ENCODE measurements around the gene ABI3BP.

ABI3BP gene

DNA sequence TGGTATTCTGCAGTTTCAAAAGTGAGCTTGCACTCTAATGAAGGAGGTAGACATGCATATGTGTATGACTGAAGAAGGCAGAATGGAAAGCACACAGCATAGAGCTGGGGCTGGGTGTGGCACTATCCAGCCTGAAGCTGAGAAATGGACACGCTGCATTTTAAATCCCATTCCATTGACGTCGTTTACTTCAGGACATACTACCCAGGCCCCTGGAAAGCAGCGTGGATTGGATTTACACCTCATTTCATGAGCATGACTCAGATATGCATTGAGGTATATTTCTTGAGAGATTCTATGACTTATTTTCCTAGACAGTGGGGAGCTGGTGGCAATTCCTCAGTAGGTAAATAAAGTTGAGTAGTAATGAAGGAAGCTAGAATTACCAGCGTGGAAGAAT is 101.4 kb downstream of the ABI3BP start:
- no peak for DNase-seq (ENCODE audit: low spot score)

DNA sequence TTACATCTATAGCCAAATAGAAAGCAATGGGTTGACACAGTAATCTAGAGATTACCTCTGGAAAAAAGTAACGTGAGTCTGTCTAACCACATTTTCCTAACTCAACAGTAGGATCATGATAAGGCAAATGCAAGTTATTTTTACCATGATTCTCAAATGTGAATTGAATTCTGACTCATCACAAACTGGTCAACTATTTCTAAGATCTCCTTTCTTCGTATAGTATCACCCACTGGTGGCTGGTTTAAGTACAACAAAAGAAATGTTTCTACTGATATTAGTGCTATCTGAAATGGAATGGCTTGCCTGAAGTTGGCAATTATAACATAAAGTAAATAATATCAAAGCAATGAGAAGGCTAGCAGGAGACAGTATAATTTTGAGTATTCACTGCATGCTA is 102.2 kb downstream of the ABI3BP start:
- DNase-seq (ENCODE audit: low spot score), result peak; percentile 14

DNA sequence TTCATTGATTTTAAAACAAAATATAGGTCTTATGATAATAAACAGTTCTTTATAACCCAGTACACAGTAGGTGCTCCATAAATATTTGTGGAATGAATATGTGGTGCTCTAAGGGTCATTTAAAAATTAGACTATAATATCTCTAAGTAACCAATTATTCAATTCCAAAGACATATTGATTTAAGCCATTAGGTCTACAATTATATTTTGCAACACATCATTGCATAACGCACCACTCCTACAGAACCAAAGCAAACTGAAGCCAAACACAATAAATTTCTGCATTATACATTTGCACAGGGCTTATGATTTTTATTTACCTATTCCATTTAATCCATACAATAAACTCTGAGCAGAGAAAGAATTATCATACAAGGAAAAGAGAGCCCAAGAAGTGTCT is 104.3 kb downstream of the ABI3BP start:
- DNase-seq (ENCODE audit: low spot score), result no peak

DNA sequence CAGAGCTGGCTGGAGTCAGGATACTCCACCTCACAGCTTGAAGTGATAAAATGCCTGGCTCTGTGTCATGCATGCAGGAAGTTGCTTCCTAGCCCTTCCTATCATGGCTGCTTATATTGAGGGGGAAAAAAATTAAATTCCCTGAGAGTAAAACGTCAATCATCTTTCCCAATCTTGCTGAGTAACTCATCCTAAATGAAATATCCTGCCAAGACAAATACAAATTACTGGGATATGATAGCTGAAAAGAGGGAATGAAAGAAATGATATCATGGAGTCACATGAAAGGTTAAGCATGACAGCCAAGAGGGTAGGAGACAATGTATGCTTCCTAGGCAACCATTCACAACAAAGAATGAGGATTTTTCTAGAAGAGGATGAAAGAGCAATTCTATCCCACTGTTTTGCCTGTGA is 110.6 kb downstream of the ABI3BP start:
- DNase-seq (ENCODE audit: low spot score), result peak; percentile 16

DNA sequence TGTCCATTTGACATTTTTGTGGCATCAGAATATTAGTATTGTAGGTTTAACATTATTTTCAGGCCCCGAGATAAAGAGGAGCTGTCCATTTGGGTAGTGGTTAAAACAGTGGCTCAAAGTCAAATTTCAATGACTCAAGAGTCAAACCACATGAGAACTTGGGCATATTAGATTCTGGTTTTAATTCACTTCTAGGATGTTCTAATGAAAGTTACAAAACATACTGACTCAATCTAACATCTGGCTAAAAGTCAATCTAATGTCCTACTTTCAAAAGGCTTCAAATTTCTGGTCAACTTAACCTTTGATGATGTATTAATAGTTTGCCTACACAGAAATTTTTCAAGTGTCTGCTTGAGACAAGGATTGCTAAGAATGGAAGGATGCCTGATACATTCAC is 112.4 kb downstream of the ABI3BP start:
- peak; percentile 37 for DNase-seq (ENCODE audit: low spot score)

DNA sequence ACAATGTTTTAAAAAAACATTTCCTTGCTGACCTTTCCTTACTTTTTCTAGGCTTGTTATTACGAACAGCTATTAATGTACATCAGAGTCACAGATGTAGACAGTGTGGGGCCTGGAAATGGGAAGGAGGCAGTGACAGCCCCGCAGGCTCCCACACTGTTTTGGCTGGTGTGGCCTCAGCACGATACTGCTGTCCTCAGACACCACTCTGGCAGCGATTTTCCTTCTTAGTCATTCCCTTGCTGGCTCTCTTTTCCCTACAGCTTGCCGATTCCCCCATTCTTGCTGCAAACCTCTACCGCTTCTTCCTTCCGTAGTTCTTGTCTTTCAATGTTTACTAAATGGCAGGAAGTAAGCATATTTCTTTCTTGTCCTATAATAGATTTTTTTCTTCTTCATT is 113.1 kb downstream of the ABI3BP start:
- peak; percentile 5 for DNase-seq (ENCODE audit: low spot score)

DNA sequence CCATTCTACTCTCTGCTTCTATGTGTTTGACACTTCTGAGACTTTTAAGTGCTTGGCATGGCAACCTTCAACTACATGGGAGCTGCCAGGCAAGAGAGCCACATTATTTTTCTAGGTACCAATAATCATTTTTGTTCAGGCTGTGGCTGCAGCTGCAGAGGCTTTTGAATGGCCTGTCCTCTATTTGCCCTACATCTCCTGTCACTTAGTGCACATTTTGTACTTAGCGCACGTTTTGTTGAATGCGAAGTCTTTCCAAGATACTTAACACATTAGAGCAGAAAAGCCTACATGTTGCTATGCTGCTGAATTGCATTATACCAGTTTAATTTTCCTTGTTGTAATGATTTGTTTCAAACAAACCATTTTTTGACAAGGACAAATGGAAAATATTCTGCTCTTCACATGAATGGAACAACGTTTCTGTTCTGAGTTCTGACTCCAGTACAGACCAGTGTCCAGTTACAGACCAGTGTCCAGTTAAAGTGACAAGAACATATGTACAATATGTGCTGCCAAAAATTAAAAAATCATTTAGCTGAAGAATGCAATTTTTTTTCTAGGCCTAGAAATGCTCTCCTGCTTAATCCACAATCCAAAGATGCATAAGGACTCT is 113.9 kb downstream of the ABI3BP start:
- no peak for DNase-seq (ENCODE audit: low spot score)

DNA sequence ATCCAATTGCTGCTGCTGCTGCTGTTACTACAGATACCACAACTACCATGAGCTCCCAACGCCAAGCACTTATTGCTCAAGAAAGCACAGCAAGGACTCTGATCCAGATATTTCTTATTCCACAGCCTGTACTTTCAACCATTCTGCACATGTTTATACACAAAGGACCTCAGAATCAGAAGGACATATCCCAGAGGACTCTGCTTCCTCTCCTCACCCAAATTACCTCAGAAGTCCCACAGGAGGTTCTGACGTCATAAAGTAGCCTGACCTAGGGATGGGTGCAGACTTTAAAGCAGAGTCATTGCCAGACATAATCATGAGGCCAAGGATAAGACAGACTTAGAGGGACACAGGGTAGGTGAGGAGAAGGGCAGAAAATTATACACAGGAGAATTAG is 115.9 kb downstream of the ABI3BP start:
- DNase-seq (ENCODE audit: low spot score), result no peak

DNA sequence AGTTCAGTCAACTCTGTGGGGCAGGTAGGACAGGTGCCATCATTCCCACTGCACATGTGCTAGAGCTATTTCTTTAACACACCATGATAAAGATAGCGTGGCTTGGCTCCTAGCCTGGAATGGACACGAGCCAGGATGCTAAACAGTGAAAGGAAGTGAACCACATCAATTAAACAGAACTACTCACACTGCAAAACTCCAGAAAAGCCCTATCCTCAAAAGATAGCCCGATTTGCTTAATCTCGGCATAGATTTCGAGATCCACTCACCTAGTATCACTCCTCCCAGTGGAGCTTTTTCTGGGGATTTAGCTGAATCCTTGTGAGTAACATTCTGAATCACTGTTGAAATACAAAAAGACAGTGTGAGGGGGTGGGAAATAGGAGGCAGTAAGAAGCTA is 118.0 kb downstream of the ABI3BP start:
- DNase-seq (ENCODE audit: low spot score), result peak; percentile 19

DNA sequence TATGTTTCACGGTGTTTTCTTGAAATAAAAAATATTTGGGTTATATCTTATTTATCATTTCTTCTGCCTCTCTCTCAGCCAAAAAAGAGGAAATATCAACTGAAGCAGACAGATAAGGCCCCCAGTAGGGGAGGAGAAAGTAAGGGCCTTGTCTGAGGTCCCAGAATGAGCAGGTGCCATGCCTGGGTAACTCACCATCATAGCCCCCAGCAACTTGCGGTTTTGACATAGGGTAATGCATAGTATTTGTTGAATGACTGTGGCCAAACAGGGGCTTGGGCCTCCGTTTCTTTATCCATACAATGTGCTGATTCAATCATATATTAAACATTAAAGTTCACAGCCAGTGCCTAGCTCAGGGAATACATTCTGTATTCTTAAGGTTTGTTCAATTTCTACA is 119.6 kb downstream of the ABI3BP start:
- no peak for DNase-seq (ENCODE audit: low spot score)

DNA sequence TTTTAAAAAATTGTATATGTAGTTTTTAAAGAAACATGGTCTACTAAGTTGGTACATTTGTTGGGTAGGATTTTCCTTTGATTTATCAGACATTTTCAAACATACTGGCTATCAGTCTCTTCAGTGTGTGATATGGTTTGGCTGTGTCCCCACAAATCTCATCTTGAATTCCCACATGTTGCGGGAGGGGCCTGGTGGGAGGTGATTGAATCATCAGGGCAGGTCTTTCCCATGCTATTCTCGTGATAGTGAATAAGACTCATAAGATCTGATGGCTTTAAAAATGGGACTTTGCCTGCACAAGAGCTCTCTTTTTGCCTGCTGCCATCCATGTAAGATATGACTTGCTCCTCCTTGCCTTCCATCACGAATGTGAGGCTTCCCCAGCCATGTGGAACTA is 121.9 kb downstream of the ABI3BP start:
- DNase-seq (ENCODE audit: low spot score), result no peak

DNA sequence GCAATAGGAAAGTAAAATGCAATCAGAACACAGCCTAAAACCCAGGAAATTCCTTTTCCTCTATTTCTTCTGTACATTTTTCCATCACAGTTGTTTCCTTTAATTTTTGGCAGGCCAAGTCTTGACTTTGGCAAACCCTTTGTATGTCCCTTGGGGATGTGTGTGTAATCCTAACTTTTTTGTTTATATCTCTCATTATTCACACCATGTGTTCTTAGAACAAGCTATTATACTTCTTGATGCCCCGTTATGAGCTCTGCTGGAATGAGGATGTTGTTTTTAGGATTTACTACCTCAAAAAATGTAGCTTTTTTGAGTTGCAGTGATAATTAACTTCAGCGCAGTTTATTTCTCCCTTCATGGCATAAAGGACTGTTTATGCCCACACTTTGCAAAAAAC is 123.4 kb downstream of the ABI3BP start:
- DNase-seq (ENCODE audit: low spot score), result peak; percentile 47

DNA sequence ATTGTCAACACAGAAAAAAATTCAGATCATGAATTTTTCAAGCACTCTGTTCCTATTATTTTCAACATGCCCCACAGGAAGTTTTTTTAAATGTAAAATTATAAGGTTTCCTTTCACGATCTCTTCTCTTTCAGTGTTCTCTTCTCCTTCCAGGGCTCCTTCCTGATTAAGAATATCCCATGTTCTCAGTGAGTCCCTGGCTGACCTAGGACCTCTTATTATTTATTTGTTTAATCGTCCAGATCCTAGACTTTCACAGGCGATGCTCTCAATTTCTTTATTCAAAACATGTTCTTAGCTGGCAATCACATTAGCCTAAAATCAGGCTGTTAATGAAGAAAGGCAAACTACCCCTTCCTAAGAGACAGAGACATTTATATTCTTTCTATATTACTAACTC is 124.3 kb downstream of the ABI3BP start:
- DNase-seq (ENCODE audit: low spot score), result no peak

DNA sequence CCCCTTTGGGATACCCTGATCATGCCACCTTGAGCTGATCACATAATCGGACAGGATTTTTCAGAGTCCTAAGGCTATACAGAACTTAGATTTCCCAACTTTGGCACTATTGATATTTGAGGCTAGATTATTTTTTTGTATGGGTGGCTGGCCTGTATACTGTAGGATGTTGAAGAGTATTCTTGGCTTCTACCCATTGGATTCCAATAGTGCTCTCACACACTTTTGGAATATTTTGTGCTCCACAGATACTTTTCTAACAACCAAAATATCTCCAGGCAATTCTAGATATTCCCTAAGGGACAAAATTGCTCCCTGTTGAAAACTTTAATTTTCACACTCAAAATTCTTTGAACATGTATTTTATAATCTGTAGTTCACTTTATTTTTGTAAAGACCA is 125.1 kb downstream of the ABI3BP start:
- no peak for DNase-seq (ENCODE audit: low spot score)

DNA sequence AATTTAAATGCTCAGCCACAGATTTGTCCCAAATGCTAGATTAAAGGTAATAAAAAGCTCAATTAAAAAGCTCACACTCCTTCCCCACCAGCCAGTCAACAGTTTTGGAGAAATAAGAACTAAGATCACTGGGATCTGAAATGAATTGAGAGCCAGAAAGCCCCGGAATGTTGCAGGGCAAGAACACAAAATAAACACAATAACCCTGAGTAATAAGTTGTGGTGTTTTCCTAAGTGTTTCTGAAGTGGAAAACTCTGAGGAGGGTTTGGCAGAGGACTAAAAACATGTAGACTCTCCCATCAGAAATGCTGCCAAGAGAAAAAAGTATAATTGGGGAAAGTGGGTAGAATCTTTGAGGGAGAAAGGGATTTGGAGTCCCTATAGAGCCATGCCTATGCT is 127.8 kb downstream of the ABI3BP start:
- peak; percentile 13 for DNase-seq (ENCODE audit: low spot score)

DNA sequence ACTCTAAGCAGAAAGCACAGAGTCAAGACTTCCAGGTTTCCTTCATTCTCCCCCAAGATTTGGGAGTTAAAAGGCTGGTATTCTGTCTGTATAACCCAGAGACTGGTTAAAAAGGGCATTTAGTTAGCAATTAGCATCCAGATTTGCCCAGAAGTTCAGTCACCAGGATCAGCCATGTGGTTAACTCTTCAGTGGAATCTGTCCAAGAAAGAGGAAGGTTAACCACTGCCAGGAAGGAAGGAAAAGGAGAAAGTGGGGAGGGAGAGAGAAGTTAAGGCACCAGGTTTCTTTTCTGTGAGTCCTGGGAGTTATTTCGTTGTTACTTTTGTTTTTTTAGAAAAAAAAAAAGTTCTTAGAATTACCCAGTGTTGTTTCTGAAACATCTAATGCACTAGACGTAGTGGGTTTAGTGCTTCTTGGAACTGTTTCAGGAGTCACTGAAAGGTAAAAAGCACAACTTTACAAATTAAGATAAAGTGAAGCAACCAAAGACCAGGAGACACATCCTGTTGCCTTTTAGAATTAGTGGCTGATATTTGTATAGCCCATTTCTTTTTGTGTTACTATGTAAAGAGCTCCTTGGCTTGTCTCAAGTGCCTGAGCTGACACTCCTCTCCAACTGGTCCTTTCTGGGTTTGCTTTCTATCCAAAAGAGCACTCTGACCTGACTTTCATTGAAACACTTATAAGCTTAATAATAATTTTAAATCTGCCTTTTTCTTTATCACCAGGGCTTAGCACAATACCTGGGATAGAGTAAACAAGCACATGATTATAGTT is 128.6 kb downstream of the ABI3BP start:
- DNase-seq (ENCODE audit: low spot score), result no peak

DNA sequence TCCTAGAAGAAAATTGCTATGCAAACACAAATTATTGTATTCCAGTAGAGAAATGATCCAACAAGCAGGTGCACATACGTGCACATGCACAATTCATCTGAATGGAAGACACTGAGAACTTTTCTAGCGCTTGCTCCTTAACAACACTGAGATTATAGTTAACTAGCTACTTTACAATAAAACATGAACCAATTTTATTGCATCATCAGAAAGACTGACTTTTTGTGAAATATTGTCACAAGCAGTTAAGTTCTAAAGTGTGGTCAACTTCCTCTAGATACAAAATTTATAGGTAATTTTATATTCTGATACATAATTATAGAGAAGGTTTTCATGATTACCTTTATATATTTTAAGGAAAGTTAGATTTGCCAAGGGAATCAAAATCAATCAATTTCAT is 135.4 kb downstream of the ABI3BP start:
- no peak for DNase-seq (ENCODE audit: low spot score)

DNA sequence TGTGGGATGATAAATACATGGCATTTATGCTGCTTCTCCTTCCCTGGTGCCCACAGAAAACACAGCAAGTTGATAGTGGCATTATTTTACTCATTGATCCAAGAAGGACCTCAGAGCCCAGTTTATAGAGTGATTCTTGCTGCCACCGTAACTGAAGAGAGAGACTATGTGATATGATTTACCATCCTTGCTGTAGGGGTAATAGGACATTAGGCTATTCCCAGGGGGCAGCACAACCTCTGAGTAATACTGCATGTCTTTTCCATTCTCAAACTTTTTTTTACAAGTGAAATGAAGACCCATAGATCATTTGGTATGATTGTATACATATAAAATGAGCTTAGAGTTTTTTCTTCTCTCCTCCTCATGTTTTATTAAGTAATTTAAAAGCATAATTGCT is 136.4 kb downstream of the ABI3BP start:
- no peak for DNase-seq (ENCODE audit: low spot score)

DNA sequence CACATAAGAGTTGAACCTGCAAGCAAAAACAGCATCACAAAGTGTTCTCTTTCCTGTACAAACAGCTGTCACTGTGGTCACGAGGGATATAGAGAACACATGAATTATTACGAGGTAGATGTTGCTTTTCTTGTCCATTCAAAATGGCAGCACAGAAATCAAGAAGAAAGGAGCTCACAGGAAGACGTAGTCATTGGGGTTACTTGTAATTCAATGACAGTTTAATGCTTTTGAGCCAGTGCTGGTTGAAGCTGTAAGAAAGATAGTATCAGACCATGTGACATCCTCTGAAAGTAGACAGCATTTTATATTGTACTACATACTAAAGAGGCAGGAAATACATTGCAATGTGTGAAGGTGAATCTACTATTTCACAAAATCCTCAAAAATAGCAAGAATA is 140.4 kb downstream of the ABI3BP start:
- no peak for DNase-seq (ENCODE audit: low spot score)

DNA sequence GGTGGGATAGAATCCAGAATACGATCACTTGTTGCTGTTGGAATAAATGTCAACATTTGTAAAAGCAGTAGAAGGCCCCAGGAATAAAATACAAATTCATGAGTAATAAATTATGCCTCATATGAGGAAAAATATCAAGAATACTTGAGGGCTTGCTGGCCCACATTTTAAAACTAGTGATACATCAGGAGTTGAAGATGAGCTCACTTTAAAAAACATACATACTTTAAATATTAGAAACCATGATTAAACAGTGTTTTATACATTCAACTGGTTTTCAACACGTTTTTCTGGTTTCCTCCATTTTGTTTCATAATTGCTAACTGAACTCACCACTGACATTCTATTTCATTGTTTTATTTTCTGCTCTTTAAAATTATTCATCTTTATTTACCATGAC is 142.5 kb downstream of the ABI3BP start:
- no peak for DNase-seq (ENCODE audit: low spot score)

DNA sequence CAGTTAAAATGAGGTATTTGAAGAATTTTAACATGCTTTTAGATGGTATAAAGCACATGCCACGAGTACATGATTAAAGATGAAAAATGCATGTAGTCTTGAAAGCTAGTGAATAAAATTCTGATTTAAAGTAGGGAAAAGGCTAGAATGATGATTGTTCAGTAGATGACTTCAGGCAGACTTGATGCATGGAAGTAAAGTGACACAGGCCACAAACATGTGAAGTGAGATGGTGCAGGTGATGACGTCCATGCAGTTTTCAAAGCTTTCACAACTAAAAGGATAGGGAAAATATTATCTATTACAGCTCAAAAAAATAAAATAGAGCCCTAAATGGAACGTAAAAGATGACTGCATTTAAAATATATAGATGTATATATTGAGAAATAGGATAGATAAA is 143.1 kb downstream of the ABI3BP start:
- no peak for DNase-seq (ENCODE audit: low spot score)

DNA sequence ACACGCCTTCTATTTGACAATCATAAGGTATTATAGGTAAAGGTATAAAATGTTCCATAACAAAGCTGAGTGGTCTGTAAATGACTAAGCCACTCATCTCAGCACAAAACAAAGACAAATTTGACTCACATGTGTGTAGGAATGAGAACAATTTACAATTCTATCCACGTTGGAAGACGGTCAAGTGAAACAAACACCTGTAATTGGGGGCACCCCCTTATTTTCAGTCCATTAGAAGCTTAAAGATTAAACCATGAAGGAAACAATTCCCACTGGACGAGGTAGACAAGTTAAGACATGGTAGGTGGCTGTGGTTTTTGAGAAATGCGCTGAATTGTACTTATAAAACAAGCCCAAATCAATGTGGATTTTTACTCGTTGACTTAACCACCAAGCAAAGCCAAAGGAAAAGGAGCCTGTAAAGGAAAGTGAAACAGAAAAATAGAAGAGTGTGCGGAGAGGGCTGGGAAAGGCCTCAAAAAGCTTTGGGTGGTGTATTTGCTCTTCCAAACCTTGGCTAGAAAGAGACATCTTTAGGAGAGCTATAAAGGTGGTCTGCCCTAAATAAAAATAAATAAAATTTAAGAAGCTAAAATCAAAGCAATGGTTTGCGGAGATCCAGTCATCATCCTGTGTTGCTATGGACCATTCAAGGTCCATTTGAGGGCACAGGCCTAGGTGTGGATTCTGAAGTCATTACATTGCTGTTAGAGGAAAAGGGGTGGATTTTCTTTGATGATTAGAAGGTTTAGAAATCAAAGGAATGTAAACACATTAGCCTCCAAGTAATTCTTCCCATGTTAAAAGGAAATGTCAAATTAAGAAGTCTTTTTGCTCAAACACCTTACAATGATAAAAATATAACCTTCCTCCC is 148.9 kb downstream of the ABI3BP start:
- no peak for DNase-seq (ENCODE audit: low spot score)

DNA sequence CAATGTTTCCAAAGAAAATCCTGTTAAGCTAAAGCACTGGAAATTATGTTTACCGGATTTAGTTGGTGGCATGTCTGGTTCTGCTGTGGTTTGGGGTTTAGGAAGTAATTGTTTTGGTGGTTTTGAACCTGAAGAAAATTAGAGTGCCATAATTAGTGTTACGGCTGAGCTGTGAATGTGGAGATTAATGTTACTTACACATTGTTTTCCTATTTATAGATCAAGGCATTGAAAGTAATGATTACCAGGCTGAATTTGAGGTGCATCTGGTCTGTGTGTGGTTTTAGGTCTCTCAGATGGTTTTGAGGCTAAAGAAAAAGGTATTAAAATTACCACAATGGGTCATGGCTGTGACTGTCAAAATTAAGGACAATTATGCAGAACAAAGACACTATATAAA is 155.1 kb downstream of the ABI3BP start:
- no peak for DNase-seq (ENCODE audit: low spot score)
